Transverse colon (tissue), 3 donors: Measurements from ENCODE around the gene HPCAL1.
"Not testable (repeated sequence)": the region's sequence is repeated elsewhere in the genome, so short reads cannot be mapped to it uniquely, and the experiment has no call there.

Experiments used
- POLR2A ChIP-seq: fragments of 450-650 bp; IDR thresholded peaks from one replicate; pipeline ENCODE4 v1.6.1; 2016; ENCODE audit warnings: antibody characterized with exemption, mild to moderate bottlenecking, moderate library complexity
- TF ChIP-seq, protein P1 (sequence below), 5 experiments: fragments of 200-600 bp in 3 of 5; fragments of 450-650 bp in 2 of 5; sonication (generic) in 3 of 5; IDR thresholded peaks; 1 replicate in 2 of 5; 2 replicates in 3 of 5; pipeline ENCODE4 v1.5.1; 2016 to 2017; ENCODE audit warnings: antibody characterized with exemption in 5 of 5, inconsistent platforms in 3 of 5, mild to moderate bottlenecking in 2 of 5, moderate library complexity in 1 of 5

DNA sequence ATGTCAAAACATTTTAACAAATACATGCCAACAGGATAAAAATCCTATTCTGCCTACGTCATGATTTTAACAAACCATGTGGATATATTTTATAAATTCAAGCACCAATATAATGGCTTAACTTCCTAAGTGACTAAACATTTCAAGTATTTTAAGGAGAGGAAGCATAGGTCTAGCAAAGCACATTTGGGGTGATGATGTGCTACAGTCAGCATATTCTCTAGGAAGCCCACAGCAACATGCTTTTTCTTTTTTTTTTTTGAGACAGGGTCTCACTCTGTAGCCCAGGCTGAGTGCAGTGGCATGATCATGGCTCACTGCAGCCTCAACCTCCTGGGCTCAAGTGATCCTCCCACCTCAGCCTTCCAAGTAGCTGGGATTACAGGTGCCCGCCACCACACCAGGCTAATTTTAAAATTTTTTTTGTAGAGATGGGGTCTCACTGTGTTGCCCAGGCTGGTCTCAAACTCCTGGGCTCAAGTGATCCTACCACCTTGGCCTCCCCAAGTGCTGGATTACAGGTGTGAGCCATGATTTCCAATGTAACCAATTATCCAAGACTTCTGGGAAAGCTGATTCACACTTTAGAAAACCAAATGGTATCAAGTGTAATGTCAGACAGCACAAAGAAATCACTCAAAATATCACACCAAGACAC is 139.9 kb downstream of the HPCAL1 start:
- not testable (repeated sequence) for TF ChIP-seq POLR2A
- TF ChIP-seq, protein P1, sequence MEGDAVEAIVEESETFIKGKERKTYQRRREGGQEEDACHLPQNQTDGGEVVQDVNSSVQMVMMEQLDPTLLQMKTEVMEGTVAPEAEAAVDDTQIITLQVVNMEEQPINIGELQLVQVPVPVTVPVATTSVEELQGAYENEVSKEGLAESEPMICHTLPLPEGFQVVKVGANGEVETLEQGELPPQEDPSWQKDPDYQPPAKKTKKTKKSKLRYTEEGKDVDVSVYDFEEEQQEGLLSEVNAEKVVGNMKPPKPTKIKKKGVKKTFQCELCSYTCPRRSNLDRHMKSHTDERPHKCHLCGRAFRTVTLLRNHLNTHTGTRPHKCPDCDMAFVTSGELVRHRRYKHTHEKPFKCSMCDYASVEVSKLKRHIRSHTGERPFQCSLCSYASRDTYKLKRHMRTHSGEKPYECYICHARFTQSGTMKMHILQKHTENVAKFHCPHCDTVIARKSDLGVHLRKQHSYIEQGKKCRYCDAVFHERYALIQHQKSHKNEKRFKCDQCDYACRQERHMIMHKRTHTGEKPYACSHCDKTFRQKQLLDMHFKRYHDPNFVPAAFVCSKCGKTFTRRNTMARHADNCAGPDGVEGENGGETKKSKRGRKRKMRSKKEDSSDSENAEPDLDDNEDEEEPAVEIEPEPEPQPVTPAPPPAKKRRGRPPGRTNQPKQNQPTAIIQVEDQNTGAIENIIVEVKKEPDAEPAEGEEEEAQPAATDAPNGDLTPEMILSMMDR (IDR thresholded peaks at IDR 0.05), result not testable (repeated sequence)
